ENCODE results near the gene LRPPRC.

Gene LRPPRC

DNA sequence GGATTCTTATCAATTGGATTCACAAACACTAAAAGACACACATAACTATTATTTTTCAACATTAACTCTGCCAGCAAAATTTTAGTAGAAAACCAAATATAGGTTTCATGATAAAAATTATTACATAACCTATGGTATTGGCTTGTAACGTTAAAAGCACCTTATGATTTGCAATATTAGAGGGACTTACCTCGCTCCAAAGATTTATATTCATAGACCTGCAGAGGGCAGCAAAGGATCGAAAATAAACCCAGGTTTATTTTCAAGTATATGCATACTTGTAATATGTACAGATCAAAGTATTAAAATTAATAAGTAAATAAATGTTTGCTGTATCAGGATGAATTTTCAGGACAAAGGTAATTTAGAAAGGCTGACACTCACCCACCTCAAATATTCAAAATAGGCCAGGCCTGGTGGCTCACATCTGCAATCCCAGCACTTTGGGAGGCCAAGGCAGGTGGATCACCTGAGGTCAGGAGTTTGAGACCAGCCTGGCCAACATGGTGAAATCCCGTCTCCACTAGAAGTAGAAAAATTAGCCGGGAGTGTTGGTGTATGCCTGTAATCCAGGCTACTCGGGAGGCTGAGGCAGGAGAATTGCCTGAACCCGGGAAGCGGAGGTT is 45.3 kb downstream of the LRPPRC start:
- H3K4me1 ChIP-seq (ENCODE audit: low read depth, poor library complexity, severe bottlenecking), result no peaks in the 10 kb centered on the region
- no peak overlapping the region for H3K9ac ChIP-seq
- peaks cover 28% of the 10 kb centered on the region for H3K36me3 ChIP-seq (ENCODE audit: insufficient read depth)
- no peak overlapping the region for H3K27ac ChIP-seq
- H4K20me1 ChIP-seq (ENCODE audit: insufficient read depth), result peaks cover 6% of the 10 kb centered on the region; the same call in 1 of the 2 replicates
- H3K4me2 ChIP-seq, result no peak overlapping the region
- TF ChIP-seq, protein P1, sequence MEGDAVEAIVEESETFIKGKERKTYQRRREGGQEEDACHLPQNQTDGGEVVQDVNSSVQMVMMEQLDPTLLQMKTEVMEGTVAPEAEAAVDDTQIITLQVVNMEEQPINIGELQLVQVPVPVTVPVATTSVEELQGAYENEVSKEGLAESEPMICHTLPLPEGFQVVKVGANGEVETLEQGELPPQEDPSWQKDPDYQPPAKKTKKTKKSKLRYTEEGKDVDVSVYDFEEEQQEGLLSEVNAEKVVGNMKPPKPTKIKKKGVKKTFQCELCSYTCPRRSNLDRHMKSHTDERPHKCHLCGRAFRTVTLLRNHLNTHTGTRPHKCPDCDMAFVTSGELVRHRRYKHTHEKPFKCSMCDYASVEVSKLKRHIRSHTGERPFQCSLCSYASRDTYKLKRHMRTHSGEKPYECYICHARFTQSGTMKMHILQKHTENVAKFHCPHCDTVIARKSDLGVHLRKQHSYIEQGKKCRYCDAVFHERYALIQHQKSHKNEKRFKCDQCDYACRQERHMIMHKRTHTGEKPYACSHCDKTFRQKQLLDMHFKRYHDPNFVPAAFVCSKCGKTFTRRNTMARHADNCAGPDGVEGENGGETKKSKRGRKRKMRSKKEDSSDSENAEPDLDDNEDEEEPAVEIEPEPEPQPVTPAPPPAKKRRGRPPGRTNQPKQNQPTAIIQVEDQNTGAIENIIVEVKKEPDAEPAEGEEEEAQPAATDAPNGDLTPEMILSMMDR (conservative IDR thresholded peaks at IDR 0.05; ENCODE audit: low read depth, low read length), result peak; percentile 61
- H2AFZ ChIP-seq (ENCODE audit: low read depth), result no peak overlapping the region
- H3K79me2 ChIP-seq (ENCODE audit: insufficient read depth, low read depth), result no peaks in the 10 kb centered on the region
- no peaks in the 10 kb centered on the region for H3K27me3 ChIP-seq (ENCODE audit: insufficient read depth, low read depth)
- no peak overlapping the region for H3K4me3 ChIP-seq (IDR thresholded peaks at IDR 0.05; ENCODE audit: insufficient read depth, low read depth, low read length)

DNA sequence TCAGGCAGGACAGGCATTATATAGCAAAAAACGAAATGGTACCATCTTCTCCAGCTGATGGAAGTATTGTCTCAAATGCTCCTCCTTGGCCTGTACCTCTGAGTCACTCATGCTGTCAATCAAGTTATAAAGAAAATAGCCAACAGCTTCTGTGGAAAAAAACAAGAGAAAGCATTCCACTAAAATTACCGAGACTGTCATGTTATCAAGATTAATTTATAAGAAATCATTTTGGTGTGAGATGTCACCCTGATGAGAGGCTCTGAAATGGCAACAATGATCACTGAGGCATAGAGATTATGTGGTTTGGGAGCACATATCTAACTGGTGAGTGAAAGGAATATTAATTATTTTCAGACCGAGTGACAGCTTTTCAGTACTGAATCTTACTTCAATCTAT is 47.4 kb downstream of the LRPPRC start:
- Histone ChIP-seq H3K4me3 (IDR thresholded peaks at IDR 0.05; ENCODE audit: insufficient read depth, low read depth, low read length) (no peak overlapping the region), H3K9ac (no peak overlapping the region), H2AFZ (ENCODE audit: low read depth) (no peak overlapping the region), H3K4me2 (no peak overlapping the region), H3K79me2 (ENCODE audit: insufficient read depth, low read depth) (no peaks in the 10 kb centered on the region), H4K20me1 (ENCODE audit: insufficient read depth) (peaks cover 6% of the 10 kb centered on the region; the same call in 1 of the 2 replicates), H3K27ac (no peak overlapping the region), H3K36me3 (ENCODE audit: insufficient read depth) (peaks cover 30% of the 10 kb centered on the region), H3K4me1 (ENCODE audit: low read depth, poor library complexity, severe bottlenecking) (no peaks in the 10 kb centered on the region), H3K27me3 (ENCODE audit: insufficient read depth, low read depth) (no peaks in the 10 kb centered on the region)
- TF ChIP-seq, protein P1 (conservative IDR thresholded peaks at IDR 0.05; ENCODE audit: low read depth, low read length), result no peak

DNA sequence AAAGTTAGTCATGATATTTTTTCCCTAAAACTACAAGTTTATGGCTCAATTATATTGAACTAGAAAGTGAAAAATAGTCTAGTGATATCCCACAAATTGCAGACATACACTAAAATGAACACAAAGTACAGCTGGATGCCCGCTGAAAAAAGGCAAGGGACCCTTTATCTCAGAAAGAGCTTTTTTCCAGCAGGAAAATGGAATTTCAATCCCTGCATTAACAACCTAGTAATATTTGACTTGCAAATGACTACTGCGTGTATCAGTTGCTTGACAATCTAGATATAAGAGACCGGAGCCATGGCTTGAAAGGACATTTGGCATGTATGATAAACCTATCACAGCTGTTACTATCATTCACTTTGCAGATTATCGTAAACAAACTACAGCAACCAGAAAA is 49.1 kb downstream of the LRPPRC start:
- Histone ChIP-seq H3K27me3 (ENCODE audit: insufficient read depth, low read depth) (no peaks in the 10 kb centered on the region), H3K4me3 (IDR thresholded peaks at IDR 0.05; ENCODE audit: insufficient read depth, low read depth, low read length) (no peak overlapping the region), H3K36me3 (ENCODE audit: insufficient read depth) (peaks cover 30% of the 10 kb centered on the region), H4K20me1 (ENCODE audit: insufficient read depth) (peaks cover 6% of the 10 kb centered on the region; the same call in 1 of the 2 replicates), H2AFZ (ENCODE audit: low read depth) (no peak overlapping the region), H3K4me1 (ENCODE audit: low read depth, poor library complexity, severe bottlenecking) (no peaks in the 10 kb centered on the region), H3K9ac (no peak overlapping the region), H3K4me2 (no peak overlapping the region), H3K79me2 (ENCODE audit: insufficient read depth, low read depth) (no peaks in the 10 kb centered on the region), H3K27ac (no peak overlapping the region)
- TF ChIP-seq, protein P1 (conservative IDR thresholded peaks at IDR 0.05; ENCODE audit: low read depth, low read length), result no peak

DNA sequence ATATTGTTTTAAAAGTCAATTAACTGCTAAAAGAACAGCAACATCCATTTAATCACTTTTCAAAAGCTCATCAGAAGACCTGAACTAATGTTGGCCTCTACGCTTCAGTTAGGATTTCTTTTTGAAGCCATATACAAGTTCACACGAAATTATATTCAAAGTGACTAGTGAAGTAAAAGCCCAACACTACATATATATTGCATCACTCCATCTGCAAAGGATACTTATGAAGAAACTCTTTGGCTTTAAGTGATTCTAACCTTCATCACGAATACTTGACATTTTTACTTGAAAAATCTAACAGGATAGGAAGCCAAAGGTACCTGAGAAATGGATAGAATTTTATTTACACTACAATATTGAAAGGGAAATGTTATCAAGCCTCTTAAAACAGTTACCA is 50.4 kb downstream of the LRPPRC start:
- Histone ChIP-seq H4K20me1 (ENCODE audit: insufficient read depth) (peaks cover 6% of the 10 kb centered on the region; the same call in 1 of the 2 replicates), H3K27me3 (ENCODE audit: insufficient read depth, low read depth) (no peaks in the 10 kb centered on the region), H3K9ac (no peak overlapping the region), H2AFZ (ENCODE audit: low read depth) (no peak overlapping the region), H3K79me2 (ENCODE audit: insufficient read depth, low read depth) (no peaks in the 10 kb centered on the region), H3K27ac (no peak overlapping the region), H3K4me3 (IDR thresholded peaks at IDR 0.05; ENCODE audit: insufficient read depth, low read depth, low read length) (no peak overlapping the region), H3K36me3 (ENCODE audit: insufficient read depth) (peaks cover 23% of the 10 kb centered on the region), H3K4me1 (ENCODE audit: low read depth, poor library complexity, severe bottlenecking) (no peaks in the 10 kb centered on the region), H3K4me2 (no peak overlapping the region)
- TF ChIP-seq, protein P1 (conservative IDR thresholded peaks at IDR 0.05; ENCODE audit: low read depth, low read length), result no peak

All from KMS-11 (cell line).